GM19438 (cell line): ENCODE data around the gene CCDC12.
"Not testable (repeated sequence)": the region's sequence is repeated elsewhere in the genome, so short reads cannot be mapped to it uniquely, and the experiment has no call there.

Experiments
- ATAC-seq: cut with Tn5 transposase; IDR thresholded peaks from one replicate; pipeline ENCODE4 v1.9.1; 2021; ENCODE audit warnings: low read depth; ENCODE audit not compliant: unreplicated experiment

The CCDC12 gene

DNA sequence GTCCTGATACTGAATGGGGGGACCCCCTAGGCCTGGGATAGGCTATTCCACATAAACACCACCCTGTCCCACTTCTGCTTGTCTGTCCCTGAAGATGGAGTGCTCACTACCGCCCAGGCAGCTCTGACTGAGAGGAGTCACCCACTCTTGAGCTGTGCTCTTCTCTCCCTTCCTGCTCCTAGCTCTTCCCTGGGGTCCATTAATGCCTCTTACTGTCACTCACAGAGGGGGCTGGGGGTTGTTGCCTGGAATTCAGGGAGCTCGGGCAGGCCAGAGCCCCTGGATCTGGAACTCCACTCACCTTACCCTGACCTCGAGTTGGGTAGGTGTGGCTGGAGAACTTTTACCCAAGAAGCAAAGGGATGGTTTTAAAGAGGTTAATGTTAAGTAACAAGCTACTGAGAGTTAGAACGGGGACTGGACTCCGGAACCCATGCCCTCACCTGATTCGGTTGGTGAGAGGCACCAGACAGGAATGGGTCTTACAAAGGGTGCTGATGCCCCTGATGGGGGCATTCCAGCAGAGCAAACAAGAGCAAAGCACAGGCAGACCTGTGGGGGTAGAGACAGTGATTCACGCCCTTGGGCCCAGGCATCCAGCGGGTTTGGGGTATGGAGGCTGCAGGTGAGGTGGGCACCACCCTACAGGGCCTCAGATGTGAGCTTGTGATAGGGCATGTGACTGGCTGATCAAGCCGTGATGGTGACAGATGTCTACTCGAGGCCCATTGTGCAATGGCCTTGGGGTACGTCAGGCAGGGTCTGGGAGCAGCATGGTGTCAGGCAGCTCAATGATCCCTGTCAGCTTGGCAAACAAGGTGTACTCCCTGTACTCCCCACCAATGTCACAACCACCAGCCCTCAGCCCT lies 8.3 kb upstream of the CCDC12 start:
- no peak for ATAC-seq

GRCh38 chr3:46982546-46982945 lies 6.0 kb upstream of the CCDC12 start:
- ATAC-seq: no peak

DNA sequence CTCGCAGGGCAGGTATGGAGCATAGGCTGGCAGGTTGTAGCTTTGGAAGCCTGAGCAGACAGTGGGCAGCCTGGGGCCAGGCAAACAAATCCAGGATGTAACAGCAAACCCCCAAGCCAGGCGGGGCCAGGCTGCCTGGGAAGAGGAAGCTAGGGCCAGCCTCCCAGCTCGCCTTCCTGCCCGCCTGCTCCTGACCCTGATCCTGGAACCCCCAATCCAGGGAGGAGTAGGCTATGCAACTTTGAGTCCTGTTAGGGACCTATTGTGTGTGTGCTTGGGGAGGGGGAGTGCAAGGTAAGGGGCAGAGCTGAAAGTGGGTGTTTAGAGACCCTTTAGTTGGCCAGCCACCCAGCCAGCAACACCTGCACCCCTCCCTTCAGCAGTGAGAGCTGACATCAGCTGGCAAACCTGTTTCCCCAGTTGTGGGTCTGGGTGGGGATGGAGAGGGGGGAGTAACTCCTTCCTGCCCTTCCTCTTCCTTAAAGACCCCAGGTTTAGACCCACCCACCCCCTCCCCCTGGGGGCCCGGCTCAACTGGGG lies 5.5 kb upstream of the CCDC12 start:
- no peak for ATAC-seq

GRCh38 chr3:46979958-46980497 lies 3.5 kb upstream of the CCDC12 start:
- no peak for ATAC-seq

GRCh38 chr3:46978985-46979944 lies 2.7 kb upstream of the CCDC12 start, which contains the start of gene NBEAL2:
Gene NBEAL2 (plus strand): TSS chr3:46979666. CDS start chr3:46979862, 196 bp downstream.
- ATAC-seq: peak; percentile 72

GRCh38 chr3:46978381-46978780 lies 1.8 kb upstream of the CCDC12 start:
- ATAC-seq: no peak

- no peak for ATAC-seq
Observed at GRCh38 chr3:46977811-46978195, 1.3 kb upstream of the CCDC12 start.

DNA sequence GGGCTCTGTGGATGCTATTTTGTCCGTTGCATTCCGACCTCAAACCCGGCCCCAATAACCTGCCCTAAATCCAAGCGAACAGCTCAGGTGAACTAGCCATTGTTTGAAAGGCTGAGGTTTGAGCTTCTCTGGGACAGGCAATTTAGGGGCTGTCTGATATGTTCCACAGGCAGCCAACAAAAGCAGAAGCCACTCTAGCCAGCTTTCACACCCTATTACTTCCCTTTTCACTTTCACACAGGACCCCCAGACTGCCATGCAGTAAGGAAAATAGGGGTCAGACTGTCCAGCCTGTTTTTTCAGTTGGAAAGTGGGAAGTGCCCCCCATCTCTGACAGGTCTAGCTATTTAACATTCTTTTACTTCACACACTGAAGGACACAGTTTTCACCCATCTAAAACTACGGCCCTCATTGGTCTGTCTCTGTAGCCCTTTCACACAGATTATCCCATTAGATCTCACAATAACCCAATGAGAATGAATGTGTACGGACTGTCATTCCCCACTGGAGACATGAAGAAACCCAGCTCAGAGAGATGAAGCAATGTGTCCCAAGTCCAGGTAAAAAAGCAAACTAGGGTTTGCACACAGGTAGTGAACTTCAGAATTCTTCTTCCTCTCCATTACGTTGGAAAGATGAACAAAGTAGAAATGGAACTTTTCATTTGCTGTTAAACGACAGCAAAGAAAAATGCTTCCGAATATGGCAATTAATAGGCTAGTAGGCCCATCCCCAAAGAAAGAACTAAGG lies 1.9 kb downstream of the CCDC12 start:
- no peak for ATAC-seq

- ATAC-seq: no peak
Observed at GRCh38 chr3:46972396-46972795, 4.1 kb downstream of the CCDC12 start.

GRCh38 chr3:46971742-46972141 lies 4.8 kb downstream of the CCDC12 start:
- no peak for ATAC-seq

GRCh38 chr3:46971151-46971550 lies 5.4 kb downstream of the CCDC12 start:
- no peak for ATAC-seq

DNA sequence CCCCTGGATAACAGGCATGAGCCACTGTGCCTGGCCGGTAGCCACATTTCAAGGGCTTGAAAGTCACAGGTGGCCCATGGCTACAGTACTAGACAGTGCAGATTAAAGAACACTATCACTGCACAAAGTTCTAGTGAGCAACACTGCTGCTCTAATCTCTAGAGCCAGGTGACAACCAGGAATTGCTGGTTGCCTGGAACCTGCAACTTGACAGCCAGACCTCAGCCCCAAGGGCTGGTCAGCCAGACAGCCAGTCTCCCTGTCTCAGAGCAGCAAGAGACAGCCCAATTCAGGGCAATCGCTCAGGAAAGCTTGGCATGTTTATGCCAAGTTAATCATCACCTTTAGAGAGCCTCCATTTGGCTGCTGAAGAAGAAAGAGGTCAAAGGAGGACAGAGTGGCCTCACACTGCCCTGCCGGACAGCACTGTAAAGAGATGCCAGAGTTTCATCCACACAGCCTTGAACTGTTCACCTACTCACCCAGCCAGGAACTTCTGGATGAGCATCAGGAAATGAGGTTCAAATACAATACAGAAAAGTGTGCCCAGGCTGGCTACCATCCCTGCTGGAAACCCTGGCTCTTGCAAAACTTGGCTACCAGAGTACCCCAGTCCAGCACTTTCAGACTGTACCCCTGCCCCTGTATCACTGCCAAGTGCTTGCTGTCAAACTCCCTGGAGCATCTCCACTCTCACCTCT lies 6.0 kb downstream of the CCDC12 start:
- no peak for ATAC-seq

DNA sequence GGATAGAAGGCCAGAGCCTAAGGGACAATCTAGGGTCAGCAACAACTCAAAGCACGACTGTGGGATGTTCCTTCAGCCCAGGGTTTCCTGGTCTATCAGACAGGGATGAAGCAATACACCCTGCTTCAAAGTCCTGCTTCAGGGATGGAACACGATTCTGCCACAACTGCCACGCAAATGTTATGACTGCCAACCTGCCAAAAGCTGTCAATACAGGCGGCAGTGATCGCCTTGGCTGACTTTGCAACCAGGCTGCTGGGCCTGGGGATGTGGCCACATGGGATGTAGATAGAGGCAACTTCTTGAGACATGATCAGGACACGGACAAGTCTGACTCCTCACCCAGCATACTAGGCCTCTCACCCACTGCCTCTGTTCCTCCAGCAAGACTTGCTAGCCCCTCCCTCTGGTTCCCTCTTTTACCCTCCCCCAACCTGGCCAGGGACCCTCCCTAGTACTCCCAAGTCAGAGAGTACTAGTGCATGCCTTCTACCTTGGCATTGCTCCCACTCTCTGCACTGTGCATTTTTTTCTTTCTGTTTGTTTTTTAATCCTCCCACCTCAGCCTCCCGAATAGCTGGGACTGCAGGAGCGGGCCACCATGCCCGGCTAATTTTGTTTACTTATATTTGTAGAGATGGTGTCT lies 7.6 kb downstream of the CCDC12 start:
- ATAC-seq: no peak

DNA sequence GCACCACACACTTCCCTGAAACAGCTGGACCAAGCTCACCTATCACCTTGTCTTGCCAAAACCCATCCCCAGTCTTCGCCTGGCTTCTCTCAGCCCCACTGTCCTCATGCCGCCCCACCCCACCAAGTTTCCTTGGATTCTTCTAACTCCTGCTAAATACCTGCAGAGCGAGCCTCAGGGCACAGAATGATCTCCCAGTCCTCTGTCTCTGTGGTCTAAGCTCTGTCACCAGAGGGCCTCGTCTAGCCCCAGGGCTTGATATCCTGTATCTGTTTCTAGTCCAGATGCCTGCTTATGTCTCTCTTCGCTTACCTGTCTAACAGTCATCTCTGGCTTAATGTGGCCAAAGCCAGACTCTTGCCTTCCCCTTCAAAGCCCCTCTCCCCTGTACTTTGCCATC lies 9.7 kb downstream of the CCDC12 start:
- no peak for ATAC-seq

GRCh38 chr3:46965151-46965550 lies 11.4 kb downstream of the CCDC12 start:
- no peak for ATAC-seq

DNA sequence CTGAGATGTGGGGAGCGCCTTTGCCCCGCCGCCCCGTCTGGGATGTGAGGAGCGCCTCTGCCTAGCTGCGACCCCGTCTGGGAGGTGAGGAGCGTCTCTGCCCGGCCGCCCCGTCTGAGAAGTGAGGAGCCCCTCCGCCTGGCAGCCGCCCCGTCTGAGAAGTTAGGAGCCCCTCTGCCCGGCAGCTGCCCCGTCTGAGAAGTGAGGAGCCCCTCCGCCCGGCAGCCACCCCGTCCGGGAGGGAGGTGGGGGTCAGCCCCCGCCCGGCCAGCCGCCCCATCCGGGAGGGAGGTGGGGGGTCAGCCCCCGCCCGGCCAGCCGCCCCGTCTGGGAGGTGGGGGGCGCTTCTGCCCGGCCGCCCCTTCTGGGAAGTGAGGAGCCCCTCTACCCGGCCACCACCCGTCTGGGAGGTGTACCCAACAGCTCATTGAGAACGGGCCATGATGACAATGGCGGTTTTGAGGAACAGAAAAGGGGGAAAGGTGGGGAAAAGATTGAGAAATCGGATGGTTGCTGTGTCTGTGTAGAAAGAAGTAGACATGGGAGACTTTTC lies 12.4 kb downstream of the CCDC12 start:
- not testable (repeated sequence) for ATAC-seq

DNA sequence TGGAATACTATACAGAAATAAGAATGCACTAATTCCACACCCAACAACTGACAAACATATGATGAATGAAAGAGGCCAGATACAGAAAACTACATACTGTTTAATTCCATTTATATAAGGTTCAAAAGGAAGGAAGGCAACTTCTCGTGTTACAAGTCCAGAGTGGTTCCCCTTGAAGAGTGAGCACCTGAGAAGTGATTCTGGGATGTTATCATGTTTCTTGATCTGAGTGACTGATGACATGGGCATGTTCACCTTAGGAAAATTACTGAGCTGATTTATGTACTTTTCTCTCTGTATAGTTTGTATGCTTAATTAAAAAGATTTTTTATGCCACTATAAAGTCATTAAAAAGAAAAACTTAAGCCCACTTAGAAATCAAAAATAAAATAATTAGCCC lies 13.6 kb downstream of the CCDC12 start:
- ATAC-seq: no peak

DNA sequence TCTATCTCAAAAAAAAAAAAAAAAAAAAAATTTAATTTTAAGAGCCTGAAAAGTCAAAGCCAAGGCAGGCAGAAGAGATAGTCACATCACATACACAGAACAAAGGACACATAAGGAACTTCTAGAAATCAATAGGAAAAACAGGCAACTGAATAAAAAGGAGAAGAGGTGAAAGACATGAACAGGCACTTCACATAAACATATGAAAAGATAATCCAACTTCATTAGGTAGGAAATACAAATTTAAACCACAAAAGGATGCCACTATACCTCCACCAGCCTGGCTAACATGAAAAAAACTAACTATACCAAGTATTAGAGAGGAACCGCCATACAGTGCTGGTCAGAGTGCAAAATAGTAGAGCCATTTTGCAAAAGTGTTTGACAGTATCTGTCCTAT lies 14.1 kb downstream of the CCDC12 start:
- ATAC-seq: no peak

- ATAC-seq: no peak
Observed at GRCh38 chr3:46960835-46961234, 15.7 kb downstream of the CCDC12 start.
